SK-N-MC (cell line): ENCODE results near the gene SNX32.

Experiments
- DNase-seq: peaks from one replicate; pipeline ENCODE4 v3.0.0-alpha.2; 2011; ENCODE audit warnings: low read depth, low spot score
- H3K27ac ChIP-seq: fragments of 200-600 bp; sonication (generic); 2 replicates; pipeline ENCODE4 v1.5.1; 2016; ENCODE audit warnings: mixed run types
- H3K36me3 ChIP-seq: fragments of 200-600 bp; sonication (generic); 2 replicates; pipeline ENCODE4 v1.6.1; 2017; ENCODE audit warnings: antibody characterized with exemption, low read length, mixed read lengths; ENCODE audit not compliant: insufficient read depth
- H3K4me3 ChIP-seq: fragments of 200-600 bp; sonication (generic); 2 replicates; pipeline ENCODE4 v1.5.1; 2016
- H3K9ac ChIP-seq: fragments of 200-600 bp; sonication (generic); 2 replicates; pipeline ENCODE4 v1.8.0; 2017; ENCODE audit warnings: mixed run types, mixed read lengths; ENCODE audit not compliant: insufficient read length
- H3K9me3 ChIP-seq: fragments of 200-600 bp; sonication (generic); 2 replicates; pipeline ENCODE4 v1.6.1; 2017; ENCODE audit warnings: low read depth, mild to moderate bottlenecking, antibody characterized with exemption, low read length, moderate library complexity, mixed read lengths
- EZH2 ChIP-seq: fragments of 200-600 bp; sonication (generic); IDR thresholded peaks from one replicate; pipeline ENCODE4 v1.6.1; 2017; ENCODE audit warnings: antibody characterized with exemption
- FOXP2 ChIP-seq: optimal IDR thresholded peaks from 2 replicates; pipeline ENCODE3; 2011; ENCODE audit warnings: mild to moderate bottlenecking, moderate library complexity; ENCODE audit not compliant: insufficient read depth; ENCODE audit errors: extremely low read length, control extremely low read depth
- POLR2AphosphoS5 ChIP-seq: IDR thresholded peaks from 2 replicates; pipeline ENCODE4 v1.6.1; 2012; ENCODE audit warnings: mild to moderate bottlenecking, low read depth, low read length, borderline replicate concordance

Gene SNX32

GRCh38 chr11:65871811-65872548, 38.2 kb downstream of the SNX32 start:
- no peak for DNase-seq
- no peaks in the 10 kb centered on the region for H3K9me3 ChIP-seq
- H3K36me3 ChIP-seq: no peaks in the 10 kb centered on the region
- no peak for TF ChIP-seq EZH2
- TF ChIP-seq FOXP2: no peak
- TF ChIP-seq POLR2AphosphoS5: no peak
- H3K4me3 ChIP-seq: no peak overlapping the region
- H3K9ac ChIP-seq: no peak overlapping the region
- H3K27ac ChIP-seq: no peak overlapping the region

- DNase-seq: no peak
- Histone ChIP-seq H3K4me3 (peak within 1 kb of the TSS; percentile 75), H3K9me3 (no peaks in the 10 kb centered on the region), H3K9ac (peak within 1 kb of the TSS; percentile 53), H3K27ac (no peak within 1 kb of the TSS), H3K36me3 (no peaks in the 10 kb centered on the region)
- TF ChIP-seq FOXP2: no peak
- TF ChIP-seq EZH2: no peak
Measured at GRCh38 chr11:65872586-65873317, 39.0 kb downstream of the SNX32 start, which contains the start of gene EFEMP2. EFEMP2 (minus strand) TSS chr11:65872800; CDS start chr11:65872354, 446 bp downstream.

GRCh38 chr11:65873318-65874156, 39.8 kb downstream of the SNX32 start:
- no peak for DNase-seq
- H3K9me3 ChIP-seq: no peaks in the 10 kb centered on the region
- peak overlapping the region; percentile 53 for H3K9ac ChIP-seq
- no peak overlapping the region for H3K27ac ChIP-seq
- H3K36me3 ChIP-seq: no peaks in the 10 kb centered on the region
- TF ChIP-seq POLR2AphosphoS5 (peak; percentile 79), FOXP2 (no peak)
- H3K4me3 ChIP-seq: peak overlapping the region; percentile 75

DNA sequence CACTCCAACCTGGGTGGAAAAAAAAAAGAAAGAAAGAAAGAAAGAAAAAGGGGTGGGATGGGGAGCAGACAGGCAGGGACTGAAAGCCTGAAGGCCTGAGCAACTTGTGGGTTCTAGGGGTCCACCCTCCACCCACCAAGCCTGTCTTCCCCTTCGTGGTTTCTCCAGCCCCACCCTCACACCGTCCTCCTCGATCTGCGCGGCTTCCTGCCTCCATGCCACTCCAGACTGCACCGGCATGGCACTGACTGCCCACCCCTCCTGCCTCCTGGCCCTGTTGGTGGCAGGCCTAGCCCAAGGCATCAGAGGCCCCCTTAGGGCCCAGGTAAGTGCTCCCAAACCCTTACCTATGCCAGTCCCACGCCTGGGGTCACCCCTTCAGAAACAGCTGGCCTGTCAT, 45.9 kb downstream of the SNX32 start, which contains the start of gene CTSW:
CTSW (plus strand) TSS at position 221 of the 400 bp plus-strand sequence; CDS start at position 239, 18 bp downstream.
- H3K9ac ChIP-seq: no peak within 1 kb of the TSS
- no peak for TF ChIP-seq POLR2AphosphoS5
- TF ChIP-seq FOXP2: no peak
- no peak for TF ChIP-seq EZH2
- H3K4me3 ChIP-seq: no peak within 1 kb of the TSS
- H3K9me3 ChIP-seq: no peaks in the 10 kb centered on the region
- peaks cover 19% of the 10 kb centered on the region; the same call in 1 of the 2 replicates for H3K36me3 ChIP-seq
- DNase-seq: no peak
- H3K27ac ChIP-seq: no peak within 1 kb of the TSS

GRCh38 chr11:65880027-65880426, 46.3 kb downstream of the SNX32 start:
- H3K9ac ChIP-seq: no peak overlapping the region
- DNase-seq: no peak
- H3K4me3 ChIP-seq: no peak overlapping the region
- H3K9me3 ChIP-seq: no peaks in the 10 kb centered on the region
- TF ChIP-seq POLR2AphosphoS5: no peak
- TF ChIP-seq FOXP2: no peak
- TF ChIP-seq EZH2: no peak
- peaks cover 22% of the 10 kb centered on the region; the same call in 1 of the 2 replicates for H3K36me3 ChIP-seq
- H3K27ac ChIP-seq: no peak overlapping the region

DNA sequence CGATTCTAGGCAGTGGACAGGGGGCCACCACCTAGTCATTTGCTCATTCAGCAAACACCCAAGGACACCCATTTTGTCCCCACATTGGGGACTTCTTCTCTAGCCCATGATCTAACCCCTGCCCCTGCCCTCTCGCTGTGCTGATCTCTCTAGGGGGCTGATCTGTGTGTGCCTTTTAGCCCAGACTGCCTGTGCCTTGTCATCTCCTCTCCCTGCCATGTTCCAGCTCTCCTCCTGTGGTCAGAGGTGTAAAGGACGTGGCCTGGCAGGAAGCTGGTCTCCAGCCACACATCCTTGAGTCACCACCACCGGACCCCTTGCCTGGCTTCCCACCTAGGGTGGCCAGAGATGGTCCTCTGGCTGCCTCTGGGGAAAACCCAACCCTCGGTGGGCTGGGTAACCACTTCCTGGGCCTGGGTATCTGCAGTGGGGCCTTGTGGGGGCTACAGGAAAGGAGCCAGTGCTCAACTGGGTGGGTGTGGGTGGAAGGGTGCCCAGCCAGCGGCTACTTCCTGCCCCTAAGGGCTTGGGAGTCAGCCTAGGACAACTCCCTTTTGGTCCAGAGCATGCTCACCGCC, 47.2 kb downstream of the SNX32 start:
- no peak for DNase-seq
- TF ChIP-seq EZH2 (no peak), FOXP2 (no peak), POLR2AphosphoS5 (no peak; the same call in 1 of the 2 replicates)
- no peak overlapping the region for H3K9ac ChIP-seq
- no peaks in the 10 kb centered on the region for H3K9me3 ChIP-seq
- no peak overlapping the region for H3K27ac ChIP-seq
- peaks cover 31% of the 10 kb centered on the region; the same call in 1 of the 2 replicates for H3K36me3 ChIP-seq
- H3K4me3 ChIP-seq: no peak overlapping the region

DNA sequence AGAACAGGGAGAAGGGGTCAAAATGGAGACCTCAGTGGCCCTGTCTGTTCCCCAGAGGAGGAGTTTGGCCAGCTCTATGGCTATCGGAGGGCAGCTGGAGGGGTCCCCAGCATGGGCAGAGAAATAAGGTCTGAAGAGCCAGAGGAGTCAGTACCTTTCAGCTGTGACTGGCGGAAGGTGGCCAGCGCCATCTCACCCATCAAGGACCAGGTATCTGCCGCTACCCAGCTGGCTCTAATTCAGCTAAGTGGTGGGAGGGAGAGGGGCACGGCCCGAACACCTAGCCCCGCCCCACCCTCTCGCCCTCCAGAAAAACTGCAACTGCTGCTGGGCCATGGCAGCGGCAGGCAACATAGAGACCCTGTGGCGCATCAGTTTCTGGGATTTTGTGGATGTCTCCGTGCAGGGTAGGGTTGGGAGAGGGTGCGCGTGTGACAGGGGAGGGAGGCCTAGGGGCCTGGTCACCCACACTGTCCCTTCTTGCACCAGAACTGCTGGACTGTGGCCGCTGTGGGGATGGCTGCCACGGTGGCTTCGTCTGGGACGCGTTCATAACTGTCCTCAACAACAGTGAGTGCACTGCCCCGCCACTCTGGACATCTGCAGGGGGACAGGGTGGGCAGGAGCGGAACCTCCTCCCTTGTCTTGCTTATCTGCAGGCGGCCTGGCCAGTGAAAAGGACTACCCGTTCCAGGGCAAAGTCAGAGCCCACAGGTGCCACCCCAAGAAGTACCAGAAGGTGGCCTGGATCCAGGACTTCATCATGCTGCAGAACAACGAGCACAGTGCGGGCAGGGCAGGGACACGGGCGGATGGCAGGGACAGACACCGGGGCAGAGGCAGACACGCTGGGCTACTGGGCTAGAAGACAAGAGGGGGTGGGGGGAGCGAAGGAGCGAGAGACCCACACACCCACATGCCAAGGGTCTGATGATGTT, 48.6 kb downstream of the SNX32 start:
- no peak overlapping the region for H3K9ac ChIP-seq
- H3K9me3 ChIP-seq: no peaks in the 10 kb centered on the region
- no peak overlapping the region for H3K27ac ChIP-seq
- H3K36me3 ChIP-seq: peaks cover 36% of the 10 kb centered on the region; the same call in 1 of the 2 replicates
- DNase-seq: no peak
- H3K4me3 ChIP-seq: no peak overlapping the region
- TF ChIP-seq POLR2AphosphoS5: no peak
- no peak for TF ChIP-seq FOXP2
- TF ChIP-seq EZH2: no peak
